Nephron (organoid): ENCODE data around the gene PLEKHA5.

Experiments used
- H3K27ac Mint-ChIP-seq, 3 experiments: 2 replicates each; pipeline ENCODE4 v1.8.0; 2020; ENCODE audit warnings: mixed read lengths in 3 of 3, mild to moderate bottlenecking in 2 of 3, moderate library complexity in 1 of 3
- H3K27me3 Mint-ChIP-seq: 2 replicates; pipeline ENCODE4 v1.8.0; 2021; ENCODE audit warnings: low read depth, mild to moderate bottlenecking, moderate library complexity, mixed read lengths
- H3K36me3 Mint-ChIP-seq: 2 replicates; pipeline ENCODE4 v1.8.0; 2020; ENCODE audit warnings: low read depth, mixed read lengths
- H3K4me1 Mint-ChIP-seq: 2 replicates; pipeline ENCODE4 v1.8.0; 2020; ENCODE audit warnings: mixed read lengths
- H3K4me3 Mint-ChIP-seq, 3 experiments: 2 replicates each; pipeline ENCODE4 v1.8.0; 2020; ENCODE audit warnings: mild to moderate bottlenecking in 3 of 3, mixed read lengths in 3 of 3, moderate library complexity in 2 of 3
- H3K9me3 Mint-ChIP-seq: 2 replicates; pipeline ENCODE4 v1.8.0; 2020; ENCODE audit warnings: mixed read lengths
- CTCF ChIP-seq, 3 experiments: fragments of 200-600 bp; sonication (generic); IDR thresholded peaks; one replicate each; pipeline ENCODE4 v1.5.0; 2021; ENCODE audit warnings: antibody characterized with exemption in 3 of 3; ENCODE audit not compliant: unreplicated experiment in 3 of 3

The PLEKHA5 gene

GRCh38 chr12:19190292-19191031 is 60.9 kb downstream of the PLEKHA5 start:
- no peaks in the 10 kb centered on the region for H3K9me3 Mint-ChIP-seq
- H3K4me3 Mint-ChIP-seq, result no peak overlapping the region
- no peaks in the 10 kb centered on the region for H3K27me3 Mint-ChIP-seq
- peak overlapping the region in 2 of 3 experiments; percentile 82 to 84 for H3K27ac Mint-ChIP-seq
- no peak for TF ChIP-seq CTCF (IDR thresholded peaks at IDR 0.05; ENCODE audit: unreplicated experiment in 3 of 3)
- H3K36me3 Mint-ChIP-seq, result no peaks in the 10 kb centered on the region
- H3K4me1 Mint-ChIP-seq, result peaks cover 48% of the 10 kb centered on the region

- peak overlapping the region in 2 of 3 experiments; percentile 44 to 76 for H3K27ac Mint-ChIP-seq
- H3K9me3 Mint-ChIP-seq, result no peaks in the 10 kb centered on the region
- H3K36me3 Mint-ChIP-seq, result no peaks in the 10 kb centered on the region
- H3K27me3 Mint-ChIP-seq, result no peaks in the 10 kb centered on the region
- TF ChIP-seq CTCF (IDR thresholded peaks at IDR 0.05; ENCODE audit: unreplicated experiment in 3 of 3), result no peak
- peaks cover 42% of the 10 kb centered on the region for H3K4me1 Mint-ChIP-seq
- H3K4me3 Mint-ChIP-seq, result no peak overlapping the region
Measured at GRCh38 chr12:19191089-19191488, 61.6 kb downstream of the PLEKHA5 start.

- Mint-ChIP-seq H3K27me3 (no peaks in the 10 kb centered on the region), H3K4me3 (no peak overlapping the region), H3K4me1 (peaks cover 37% of the 10 kb centered on the region), H3K9me3 (no peaks in the 10 kb centered on the region), H3K27ac (peak overlapping the region in 2 of 3 experiments; percentile 30 to 76), H3K36me3 (no peaks in the 10 kb centered on the region)
- no peak for TF ChIP-seq CTCF (IDR thresholded peaks at IDR 0.05; ENCODE audit: unreplicated experiment in 3 of 3)
Measured at GRCh38 chr12:19191563-19191962, 62.0 kb downstream of the PLEKHA5 start.

GRCh38 chr12:19192710-19193109 is 63.2 kb downstream of the PLEKHA5 start:
- TF ChIP-seq CTCF (IDR thresholded peaks at IDR 0.05; ENCODE audit: unreplicated experiment in 3 of 3), result no peak
- Mint-ChIP-seq H3K27ac (peak overlapping the region; percentile 6 to 51 (median 40)), H3K4me1 (peaks cover 32% of the 10 kb centered on the region), H3K36me3 (no peaks in the 10 kb centered on the region), H3K4me3 (no peak overlapping the region), H3K27me3 (no peaks in the 10 kb centered on the region), H3K9me3 (no peaks in the 10 kb centered on the region)

GRCh38 chr12:19194963-19195362 is 65.4 kb downstream of the PLEKHA5 start:
- Mint-ChIP-seq H3K36me3 (peaks cover 4% of the 10 kb centered on the region), H3K27ac (no peak overlapping the region), H3K4me3 (no peak overlapping the region), H3K4me1 (peaks cover 20% of the 10 kb centered on the region), H3K9me3 (no peaks in the 10 kb centered on the region), H3K27me3 (no peaks in the 10 kb centered on the region)
- no peak for TF ChIP-seq CTCF (IDR thresholded peaks at IDR 0.05; ENCODE audit: unreplicated experiment in 3 of 3)
